Inflammatory macrophage treated with lipopolysaccharide for 4 hours (primary cell): ENCODE results near the gene NBEA.
"Not testable (repeated sequence)": the region's sequence is repeated elsewhere in the genome, so short reads cannot be mapped to it uniquely, and the experiment has no call there.

ENCODE experiments used
- DNase-seq: peaks from one replicate; pipeline ENCODE4 v3.0.0-alpha.2; 2020

The NBEA gene

GRCh38 chr13:35092251-35092650 lies 150.2 kb downstream of the NBEA start:
- no peak for DNase-seq

DNA sequence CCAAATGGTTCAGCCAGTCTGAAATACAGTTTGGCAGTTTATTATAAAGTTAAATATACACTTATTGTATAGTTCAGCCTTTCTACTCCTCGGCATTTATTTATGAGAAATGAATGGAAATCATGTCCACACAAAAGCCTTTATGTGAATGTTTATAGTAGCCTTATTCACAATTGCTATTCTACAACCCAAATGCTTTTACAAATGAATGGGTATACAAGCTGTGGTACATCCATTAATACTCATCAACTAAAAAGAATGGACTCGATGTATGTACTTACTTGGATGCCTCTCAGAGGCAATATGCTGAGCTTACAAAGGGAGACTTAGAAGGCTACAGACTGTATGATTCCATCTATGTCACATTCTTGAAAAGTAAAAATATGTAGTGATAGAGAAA lies 150.7 kb downstream of the NBEA start:
- DNase-seq = no peak

DNA sequence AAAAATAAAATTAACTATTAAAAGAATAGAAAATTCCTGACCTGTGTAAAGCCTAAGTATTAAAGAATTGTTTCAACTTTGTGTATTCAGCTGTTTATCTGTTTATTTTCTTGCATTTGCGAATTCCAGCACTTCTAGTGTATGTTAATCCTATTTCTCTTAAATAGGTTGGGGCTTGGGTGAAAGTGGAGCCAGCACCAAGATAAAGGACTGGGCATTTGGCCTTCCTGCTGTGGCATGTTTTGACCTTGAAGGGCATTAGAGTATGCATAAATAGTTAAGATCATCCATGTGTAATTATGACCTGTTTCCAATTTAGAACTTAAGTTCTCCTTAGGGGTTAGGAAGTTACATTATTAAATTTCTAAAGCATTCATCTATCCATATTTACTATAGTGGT lies 151.3 kb downstream of the NBEA start:
- no peak for DNase-seq

DNA sequence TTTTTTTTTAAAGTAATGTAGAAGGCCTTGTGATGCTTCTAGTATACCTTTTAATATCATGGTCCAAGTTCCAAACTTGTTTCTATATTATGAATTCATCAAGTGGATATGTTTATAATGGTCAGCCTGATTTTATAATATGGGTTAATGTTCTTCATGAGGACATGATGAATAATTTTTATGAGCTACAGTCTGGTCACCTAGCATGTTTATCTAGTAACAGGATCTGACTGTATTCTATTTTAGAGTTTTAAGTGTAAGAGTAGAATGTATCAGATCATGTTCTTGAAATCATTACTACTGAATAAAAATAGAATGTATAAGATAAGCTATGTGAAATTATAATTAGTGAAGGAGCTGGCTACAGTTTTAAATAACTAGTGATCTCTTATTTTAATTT lies 164.7 kb downstream of the NBEA start:
- DNase-seq = not testable (repeated sequence)

DNA sequence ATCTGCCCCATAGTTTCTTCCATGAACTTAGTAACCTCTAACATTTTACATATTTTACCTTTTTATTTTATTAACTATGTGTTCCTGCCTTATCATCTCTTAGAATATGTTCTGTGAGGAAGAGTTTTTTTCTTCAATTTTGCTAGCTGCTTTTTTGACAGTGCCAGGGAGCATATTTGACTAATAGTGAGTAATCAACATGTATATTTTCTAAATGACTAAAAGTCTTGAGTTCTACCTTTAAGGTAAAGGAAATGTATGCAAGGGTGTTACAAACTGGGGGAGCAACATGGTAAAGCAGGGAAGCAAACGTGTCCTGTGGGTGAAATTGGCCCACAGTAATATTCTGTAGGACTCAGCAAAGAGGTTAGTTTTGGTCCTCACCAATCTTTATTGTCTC lies 165.5 kb downstream of the NBEA start:
- no peak for DNase-seq

GRCh38 chr13:35113612-35114011 lies 171.5 kb downstream of the NBEA start:
- not testable (repeated sequence) for DNase-seq

GRCh38 chr13:35127466-35127865 lies 185.4 kb downstream of the NBEA start:
- no peak for DNase-seq

- DNase-seq = peak; percentile 39
Observed at GRCh38 chr13:35129500-35129899, 187.4 kb downstream of the NBEA start.

DNA sequence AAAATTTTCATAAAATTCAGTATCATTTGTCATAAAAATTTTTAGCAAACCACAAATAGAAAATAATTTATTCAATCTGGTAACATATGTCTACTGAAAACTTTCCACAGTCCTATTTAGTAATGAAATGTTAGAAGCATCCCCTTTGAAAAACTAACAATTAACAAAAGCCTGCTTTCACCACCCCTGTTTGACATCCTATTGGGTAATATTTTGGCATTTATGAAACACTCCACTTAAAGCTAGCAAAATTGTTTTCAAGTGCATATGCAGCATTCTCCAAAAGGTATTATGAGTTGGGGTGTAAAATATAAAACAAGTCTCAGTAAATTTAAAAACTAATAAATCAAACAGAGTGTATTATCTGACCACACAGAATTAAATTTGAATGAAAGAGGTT lies 189.4 kb downstream of the NBEA start:
- no peak for DNase-seq

DNA sequence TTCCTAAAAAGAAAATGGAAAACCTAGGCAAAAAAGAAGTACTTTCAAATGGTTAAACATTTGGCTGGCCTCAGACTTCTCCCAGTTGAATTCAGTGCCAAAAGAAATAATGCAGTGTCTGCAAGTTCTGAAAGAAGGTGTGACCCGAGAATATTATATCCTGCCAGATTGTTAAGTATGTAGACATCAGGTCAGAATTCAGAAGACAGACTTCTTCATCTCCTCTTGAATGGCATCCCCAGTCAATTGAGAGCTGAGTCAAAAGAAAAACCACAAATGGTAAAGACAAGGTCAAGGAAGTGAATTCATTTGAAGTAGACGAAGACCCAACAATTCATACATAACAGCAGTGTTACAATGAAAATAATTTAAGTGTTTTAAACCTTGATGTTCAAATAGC lies 194.5 kb downstream of the NBEA start:
- DNase-seq = no peak

- DNase-seq = peak; percentile 37
Observed at GRCh38 chr13:35139591-35139990, 197.5 kb downstream of the NBEA start.

- DNase-seq = no peak
Observed at GRCh38 chr13:35140321-35140720, 198.3 kb downstream of the NBEA start.

GRCh38 chr13:35140831-35141230 lies 198.8 kb downstream of the NBEA start:
- no peak for DNase-seq

DNA sequence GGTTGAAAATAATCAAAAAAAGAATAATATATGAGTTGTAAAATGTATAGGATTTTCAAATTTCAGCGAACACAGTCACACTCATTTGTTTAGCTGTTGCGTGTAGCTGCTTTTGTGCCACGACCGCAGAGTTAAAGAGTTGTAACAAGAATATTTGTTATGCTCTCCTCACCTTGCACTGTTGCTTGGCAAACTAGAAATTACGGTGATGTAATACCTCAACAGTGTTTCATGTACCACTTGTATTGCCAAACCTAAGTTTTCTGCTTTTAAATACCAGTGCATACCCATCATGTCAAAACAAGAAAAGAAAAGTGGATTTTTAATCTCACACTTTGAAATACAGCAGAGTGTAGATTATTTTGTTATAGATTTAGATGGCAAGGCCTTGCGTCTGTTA lies 201.1 kb downstream of the NBEA start:
- no peak for DNase-seq

GRCh38 chr13:35144166-35144890 lies 202.3 kb downstream of the NBEA start:
- peak; percentile 69 for DNase-seq

DNA sequence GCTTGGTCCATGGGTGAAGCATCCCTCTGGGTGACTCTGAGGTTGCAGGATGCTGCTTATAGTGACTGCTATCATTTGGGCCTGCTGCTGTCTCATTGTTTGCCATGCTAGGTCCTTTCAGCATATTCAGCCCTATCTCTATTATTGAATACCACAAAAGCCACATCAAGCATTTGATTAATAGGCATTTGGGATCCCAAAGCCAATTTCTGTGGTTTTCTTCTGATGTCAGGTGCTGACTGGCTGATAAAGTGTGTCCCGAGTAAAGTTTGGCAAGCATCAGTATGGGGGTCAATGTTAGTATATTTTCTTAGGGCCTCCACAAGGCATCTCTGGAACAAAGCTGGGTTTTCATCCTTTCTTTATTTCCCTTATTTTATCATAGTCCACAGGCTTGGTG lies 204.6 kb downstream of the NBEA start:
- DNase-seq = no peak

GRCh38 chr13:35157143-35157755 lies 215.2 kb downstream of the NBEA start:
- peak; percentile 50 for DNase-seq

- DNase-seq = peak; percentile 40
Observed at GRCh38 chr13:35159041-35159440, 217.0 kb downstream of the NBEA start.

DNA sequence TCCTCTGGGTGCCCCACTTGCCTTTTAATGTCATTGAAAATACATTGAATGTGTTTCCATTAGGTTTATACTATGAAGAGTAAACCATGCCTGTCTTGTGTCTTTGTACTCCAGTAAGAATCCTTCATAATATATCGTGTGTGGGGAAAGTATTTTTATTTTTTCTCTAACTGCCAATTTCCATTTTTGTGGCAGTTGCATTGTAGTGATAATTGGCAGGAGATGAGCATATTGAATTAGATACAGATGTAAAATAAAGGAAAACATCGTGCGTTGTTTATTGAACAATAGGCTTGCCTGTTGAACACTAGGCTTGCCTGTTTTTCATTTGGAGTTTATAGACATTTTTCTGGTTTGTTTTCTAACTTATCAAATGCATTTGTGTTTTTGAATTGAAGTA lies 218.8 kb downstream of the NBEA start:
- no peak for DNase-seq

DNA sequence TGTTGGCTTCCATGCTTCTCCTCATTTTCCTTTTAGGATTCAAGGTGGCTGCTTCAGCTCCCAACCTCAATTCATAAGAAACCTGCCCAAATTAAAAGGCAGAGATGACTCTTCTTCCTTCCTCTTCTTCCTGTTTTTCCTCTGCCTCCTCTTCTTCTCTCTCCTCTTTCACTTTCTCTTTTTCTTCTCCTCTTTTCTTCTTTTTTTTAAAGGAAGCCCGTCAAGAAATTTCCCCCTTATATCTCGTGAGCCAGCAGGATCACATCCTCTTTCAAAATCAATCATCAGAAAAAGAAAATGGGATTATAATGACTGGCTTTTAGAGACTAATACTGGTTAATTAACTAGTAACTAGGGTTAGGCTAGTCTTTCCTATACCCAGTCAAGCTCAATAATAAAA lies 220.3 kb downstream of the NBEA start:
- DNase-seq = peak; percentile 77

DNA sequence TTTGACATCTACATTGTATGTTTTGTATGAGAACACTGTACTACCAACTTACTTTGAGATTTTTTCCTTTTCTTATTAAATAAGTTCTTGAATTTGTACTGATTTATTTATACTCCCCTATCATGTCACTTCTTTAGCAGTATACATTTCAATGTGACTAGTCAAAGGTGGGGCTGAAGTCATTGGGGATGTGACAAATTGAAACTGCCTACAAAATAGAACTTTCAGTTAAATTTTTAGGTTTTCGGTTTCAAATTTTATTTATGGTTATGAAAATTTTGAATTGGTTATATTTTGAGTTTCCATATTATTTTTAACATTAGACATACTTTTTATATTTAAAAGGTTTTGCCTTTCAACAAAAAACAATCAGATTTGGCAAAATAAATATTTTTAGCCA lies 221.6 kb downstream of the NBEA start:
- no peak for DNase-seq

GRCh38 chr13:35164324-35164932 lies 222.4 kb downstream of the NBEA start:
- DNase-seq = peak; percentile 53

DNA sequence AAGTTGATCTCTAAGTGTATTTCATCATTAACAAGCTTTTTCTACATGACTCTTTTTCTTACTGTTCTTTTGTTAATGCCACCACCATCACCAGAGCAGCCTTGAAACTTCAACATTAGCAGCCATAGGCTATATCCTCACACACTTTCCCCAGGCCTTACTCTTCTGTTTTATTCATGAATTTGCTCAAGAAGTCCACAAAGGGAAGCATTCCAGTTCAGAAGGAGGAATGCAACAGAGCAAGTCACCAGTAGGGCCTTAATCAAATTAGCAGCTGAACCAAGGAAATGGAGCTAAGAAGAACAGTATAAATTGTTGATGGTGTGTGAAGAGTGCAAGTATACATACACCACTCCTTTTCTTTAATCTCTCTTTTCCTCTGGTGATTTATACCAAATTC lies 223.1 kb downstream of the NBEA start:
- no peak for DNase-seq

DNA sequence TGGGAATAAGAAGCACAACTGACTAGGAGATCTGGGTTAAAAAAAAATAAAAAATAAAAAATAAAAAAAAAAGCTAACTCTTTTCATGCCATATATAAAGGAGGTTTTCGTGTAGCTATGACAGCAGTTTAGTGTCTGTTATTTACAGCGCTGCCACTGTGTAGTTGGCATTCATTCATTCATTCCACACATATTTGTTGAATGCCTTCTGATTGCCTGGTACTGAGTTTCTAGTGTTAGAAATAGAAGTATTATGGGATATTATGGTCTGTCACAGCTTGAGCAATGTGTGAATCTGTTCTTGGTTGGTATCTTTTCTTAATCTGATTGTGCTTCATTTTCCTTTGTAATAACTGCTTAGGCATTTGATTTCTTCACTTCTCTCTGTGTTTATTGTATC lies 237.4 kb downstream of the NBEA start:
- DNase-seq = no peak
